ELF-1 (cell line): Measurements from ENCODE around the gene HIVEP3.

Source experiments
- DNase-seq: peaks from one replicate; pipeline ENCODE4 v3.0.0-alpha.2; 2016; ENCODE audit warnings: low read depth, low spot score

HIVEP3 gene

GRCh38 chr1:41615981-41616380 lies 302.7 kb downstream of the HIVEP3 start:
- no peak for DNase-seq

DNA sequence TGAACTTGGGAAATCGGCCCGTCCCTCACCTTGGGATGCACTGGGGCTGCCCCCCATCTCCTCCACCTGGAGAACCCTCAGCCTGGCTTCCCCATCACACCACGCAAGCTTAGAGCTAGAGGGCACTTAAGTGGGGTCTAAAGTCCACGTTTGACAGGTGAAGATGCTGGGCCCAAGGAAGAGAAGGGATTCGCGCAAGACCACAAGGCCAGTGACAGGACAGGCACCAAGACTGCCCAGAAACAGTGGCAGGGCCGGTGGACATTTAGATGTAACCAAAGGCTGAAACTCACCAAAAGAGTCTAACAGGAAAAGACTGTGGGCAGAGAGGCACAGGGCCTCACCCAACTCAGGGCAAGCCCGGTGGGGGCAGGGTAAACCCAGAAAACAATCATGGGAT lies 303.4 kb downstream of the HIVEP3 start:
- DNase-seq: no peak

DNA sequence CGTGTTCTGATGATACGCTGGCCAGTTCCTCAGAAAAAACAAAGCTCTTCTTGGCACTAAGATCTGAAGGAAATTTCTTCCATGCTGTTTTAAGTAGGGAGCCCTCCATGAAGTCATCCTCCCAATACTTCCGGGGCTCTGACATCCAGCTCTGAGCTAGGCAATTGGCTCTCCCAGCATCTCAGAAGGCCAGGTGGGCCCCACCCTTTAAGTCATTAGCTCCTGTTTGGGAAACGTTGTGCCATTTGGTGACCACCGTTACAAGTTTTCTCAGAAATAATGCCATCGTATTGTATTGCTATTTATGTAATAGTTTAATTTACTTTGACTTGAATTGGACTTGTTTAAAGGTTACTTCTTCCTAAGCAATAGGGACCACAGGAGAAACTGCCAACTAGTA lies 303.9 kb downstream of the HIVEP3 start:
- DNase-seq: no peak

DNA sequence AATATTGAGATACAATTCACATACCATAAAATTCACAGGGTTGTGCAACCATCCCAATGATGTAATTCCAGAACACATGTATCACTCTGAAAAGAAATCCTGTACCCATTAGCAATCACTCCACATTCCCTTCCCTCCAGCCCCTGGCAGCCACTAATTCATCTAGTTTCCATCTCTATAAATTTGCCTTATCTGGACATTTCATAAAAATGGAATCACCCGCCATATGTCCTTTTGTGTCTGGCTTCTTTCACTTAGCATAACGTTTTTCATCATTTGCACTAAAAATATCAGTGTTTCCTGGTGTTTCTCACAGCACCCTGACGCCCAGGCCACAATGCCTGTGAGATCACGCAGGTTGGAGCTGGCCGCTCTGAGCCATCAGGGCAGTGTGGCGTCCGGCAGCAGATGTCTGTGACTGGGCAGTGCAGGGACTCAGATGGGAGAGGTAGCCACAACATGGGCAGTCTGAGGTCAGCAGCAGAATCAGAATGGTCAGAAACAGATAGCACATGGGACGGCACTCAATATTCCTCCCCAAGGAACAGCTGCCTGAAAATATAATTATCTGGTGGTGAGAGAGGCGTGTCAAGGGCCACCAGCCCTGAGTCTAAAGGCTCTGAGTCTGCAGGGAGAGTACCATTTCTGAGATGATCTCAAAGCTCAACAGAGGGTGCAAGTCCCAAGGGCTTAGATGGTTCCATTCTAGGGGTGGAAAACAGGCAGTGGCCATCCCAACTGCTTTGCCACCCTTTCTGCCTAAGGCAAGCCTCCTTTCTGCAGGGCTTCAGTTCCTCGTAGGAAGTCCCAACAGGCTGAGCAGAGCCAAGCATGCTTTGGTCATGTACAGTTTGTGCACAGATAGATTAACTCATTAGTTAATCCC lies 304.8 kb downstream of the HIVEP3 start:
- DNase-seq: no peak

GRCh38 chr1:41612953-41613352 lies 305.8 kb downstream of the HIVEP3 start:
- no peak for DNase-seq

- DNase-seq: no peak
Observed at GRCh38 chr1:41611932-41612450, 306.7 kb downstream of the HIVEP3 start.

DNA sequence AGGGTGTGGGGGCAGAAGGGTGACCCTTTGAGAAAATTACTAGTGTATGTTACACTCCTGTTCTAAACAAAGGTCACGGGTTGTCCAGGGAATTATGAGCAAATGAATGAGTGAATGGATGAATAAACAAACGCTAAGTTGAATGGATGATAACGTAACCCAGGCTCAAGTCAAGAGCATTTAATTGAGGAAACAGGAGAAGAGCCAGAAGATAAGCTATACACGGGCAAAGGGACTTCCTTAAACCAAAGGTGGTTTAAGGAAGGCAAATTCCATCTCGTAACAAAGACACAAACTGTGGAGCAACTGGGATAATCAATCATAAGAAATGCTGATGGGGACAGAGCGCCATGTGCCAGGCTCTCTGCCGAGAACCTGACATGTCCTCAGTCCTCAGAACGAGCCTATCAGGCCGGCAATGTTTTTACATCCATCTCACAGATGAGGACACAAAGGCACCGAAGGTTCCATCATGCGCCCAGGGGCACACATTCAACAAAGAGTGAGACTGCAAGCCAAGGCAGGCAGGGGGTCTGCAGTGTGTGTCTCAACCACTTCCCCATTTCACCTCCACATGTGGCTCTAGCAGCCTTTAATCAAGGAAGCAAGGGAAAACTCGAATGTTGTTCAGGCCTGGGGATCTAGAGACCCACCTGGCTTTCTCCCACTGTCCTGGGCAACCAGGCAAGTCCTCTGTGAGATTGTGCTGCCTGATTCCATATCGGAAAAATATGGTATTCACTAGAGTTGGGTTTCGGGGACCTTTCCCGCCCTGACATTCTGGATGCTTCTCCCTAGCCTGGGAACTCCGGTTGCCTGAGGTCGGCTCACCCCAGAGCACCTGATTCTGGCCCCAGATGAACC lies 307.4 kb downstream of the HIVEP3 start:
- DNase-seq: peak; percentile 62

DNA sequence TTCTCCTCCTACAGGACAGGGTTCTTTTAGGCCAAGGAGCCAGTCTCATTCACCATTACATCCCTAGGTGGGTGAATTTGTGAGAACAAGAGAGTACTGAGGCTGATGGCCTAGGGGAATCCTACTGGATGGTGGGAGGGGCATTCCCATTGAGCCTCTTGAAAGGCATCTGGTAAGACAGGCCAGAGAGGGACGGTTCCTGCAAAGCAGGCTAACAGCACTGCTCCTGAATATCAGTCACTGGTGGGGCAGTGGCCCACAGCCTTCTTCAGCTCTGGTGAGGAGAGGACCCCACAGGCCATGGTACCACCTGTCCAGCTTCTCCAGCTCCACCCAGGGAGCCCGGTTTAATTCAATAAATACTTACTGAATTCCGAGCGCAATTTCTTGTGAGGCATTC lies 308.4 kb downstream of the HIVEP3 start:
- DNase-seq: peak; percentile 68

DNA sequence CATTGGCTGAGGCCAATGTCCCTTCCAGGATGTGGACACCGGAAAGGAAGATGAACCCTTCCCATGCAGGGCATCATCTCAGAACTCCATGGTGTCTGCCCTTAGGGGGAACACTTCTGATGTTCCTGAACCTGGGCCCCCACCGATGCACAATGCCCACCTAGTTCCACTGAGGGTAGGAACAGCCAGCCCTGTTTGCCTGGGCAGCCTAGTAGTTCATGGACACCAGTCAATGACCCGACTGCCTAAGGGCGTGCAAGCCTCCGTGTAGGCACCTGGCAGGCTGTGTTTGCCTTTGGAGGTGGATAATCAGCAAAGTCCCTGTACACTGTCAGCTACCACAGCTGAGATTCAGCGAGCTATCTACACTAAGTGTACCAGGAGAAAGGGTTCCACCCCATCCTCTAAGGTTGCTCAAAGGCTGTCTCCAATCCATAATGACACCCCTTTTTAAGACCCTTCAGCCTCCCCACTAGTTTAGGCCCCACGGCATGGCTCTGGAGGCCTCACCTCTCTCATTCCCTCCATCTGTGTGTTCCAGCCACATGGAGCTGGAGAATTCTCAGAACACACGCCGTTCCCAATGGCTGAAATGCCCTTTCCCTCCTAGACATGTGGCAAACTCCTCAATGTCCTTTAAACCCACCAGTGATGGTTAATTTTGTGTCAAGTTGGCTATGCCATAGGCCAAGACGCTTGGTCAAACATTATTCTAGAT lies 309.4 kb downstream of the HIVEP3 start:
- DNase-seq: no peak

- DNase-seq: peak; percentile 55
Observed at GRCh38 chr1:41608211-41608610, 310.5 kb downstream of the HIVEP3 start.

DNA sequence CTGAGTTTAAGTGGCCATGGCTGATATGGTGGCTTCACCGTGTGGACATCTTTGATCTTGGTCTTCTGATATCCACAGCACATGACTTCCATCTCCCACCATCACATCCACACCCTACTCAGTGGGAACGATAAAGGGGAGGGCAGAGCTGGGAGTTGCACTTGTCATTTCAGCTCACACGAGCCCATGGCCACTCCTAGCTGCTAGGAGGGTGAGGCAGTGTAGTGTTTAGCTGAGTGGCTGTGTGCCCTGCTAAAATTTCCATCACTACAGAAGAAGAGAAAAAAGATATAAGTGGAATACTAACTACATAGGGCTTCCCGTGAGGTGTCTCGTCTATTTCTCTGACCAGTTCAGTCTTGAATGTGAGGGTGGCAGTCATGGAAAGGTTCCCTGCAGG lies 310.9 kb downstream of the HIVEP3 start:
- DNase-seq: no peak

- no peak for DNase-seq
Observed at GRCh38 chr1:41599912-41600311, 318.8 kb downstream of the HIVEP3 start.

DNA sequence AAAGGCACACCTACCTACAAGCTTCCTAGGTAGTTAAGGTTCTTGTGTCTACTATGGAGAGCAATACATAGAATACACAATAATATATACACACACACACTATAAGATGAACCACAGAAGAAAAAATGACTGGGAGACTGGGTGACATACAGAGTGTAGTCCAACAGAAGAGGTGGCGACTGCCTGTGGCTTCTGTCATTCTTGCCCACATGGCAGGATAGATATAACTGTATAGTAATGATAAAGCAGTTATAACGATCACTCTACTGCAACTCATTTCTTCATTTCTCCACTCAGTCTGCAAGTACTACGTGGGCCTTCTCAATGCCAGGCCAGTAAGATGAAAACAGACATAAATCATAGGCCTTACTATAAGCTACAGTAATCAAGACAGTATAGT lies 320.4 kb downstream of the HIVEP3 start:
- no peak for DNase-seq

DNA sequence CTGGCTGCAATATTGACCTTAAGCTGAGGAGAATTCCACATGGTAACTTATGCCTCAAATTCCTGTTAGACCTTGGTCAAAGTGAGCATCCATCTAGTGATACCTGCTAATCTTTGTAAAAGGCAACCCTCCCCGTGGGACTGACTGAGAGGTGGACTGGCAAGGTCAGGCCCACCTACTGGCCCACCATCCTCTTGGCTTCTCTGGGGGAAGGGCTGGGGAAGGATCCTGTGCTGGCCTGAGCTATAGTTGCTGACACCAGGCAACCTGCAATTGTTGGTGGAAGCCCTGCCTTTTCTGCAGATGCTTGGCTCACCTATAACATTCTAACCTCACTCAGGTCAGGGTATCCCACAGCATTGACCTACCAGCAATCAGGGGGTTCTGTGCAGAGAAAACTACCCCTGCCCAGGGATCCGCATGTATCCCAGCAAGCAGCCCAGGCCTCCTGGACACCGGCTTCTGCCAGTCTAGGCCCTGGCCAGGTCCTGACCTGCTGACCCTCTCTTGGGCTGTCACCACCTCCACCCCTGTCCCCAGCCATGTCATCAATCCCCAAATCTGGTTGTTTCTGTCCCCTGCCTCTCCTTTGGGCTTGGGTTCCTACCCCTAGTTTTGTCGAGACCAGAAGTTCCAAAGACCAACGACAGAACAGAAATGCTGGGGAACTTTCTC lies 326.1 kb downstream of the HIVEP3 start:
- no peak for DNase-seq

DNA sequence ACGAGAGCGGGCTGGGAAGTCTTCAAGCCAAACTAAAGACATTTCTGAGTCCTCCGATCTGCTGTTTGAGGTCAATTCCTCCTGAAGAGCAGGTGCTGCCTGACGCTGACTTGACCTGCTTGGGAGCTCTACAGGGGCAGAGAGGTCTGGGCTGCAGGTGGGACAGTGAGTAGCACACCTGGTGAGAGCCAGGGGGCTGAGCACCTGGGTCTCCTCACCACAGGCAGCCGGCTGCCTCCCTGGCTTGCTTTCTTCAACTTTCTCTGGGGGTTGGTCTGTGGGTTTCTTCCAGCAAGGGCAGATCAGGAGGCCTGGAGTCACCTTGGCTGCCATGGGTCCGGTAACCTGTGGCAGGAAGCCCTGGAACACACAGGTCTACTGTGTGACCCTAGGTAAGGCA lies 326.8 kb downstream of the HIVEP3 start:
- DNase-seq: no peak

DNA sequence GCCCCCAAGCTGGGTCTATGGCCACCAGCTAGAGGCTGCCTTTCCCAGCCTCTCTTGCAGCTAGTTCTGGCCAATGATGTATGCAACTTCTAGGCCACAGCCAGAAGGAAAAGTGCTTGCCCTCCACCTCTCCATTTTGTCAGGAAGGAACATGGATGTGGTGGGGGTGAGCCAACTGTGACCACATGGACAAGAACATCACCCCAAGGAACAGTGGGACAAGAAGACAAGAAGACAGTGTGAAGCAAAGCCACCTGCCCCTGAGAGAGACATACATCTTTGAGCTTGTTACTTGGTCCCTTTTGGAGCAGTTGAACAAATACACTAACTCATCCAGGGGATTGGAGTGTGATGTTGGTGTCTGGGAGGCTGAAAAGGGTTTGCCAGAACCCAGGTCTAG lies 328.4 kb downstream of the HIVEP3 start:
- no peak for DNase-seq

DNA sequence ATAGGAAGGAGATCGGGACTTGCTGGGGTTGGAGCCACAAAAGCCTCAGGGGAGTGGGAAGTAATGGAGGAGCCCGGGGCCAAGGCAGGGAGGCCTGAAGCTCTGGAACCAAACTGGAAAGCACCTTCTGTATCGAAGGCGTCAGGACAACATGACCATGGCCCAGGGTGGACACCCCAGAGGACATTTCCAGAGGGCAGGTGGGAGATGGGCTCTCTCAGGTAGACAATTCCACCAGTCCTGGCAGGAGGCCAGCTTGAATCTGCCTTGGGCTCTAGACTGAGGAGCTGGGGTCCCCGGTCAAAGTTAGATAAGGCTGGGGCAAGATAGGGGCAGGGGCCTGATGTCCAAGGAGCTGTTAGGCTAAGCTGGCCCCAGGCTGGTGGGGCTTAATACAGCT lies 329.3 kb downstream of the HIVEP3 start:
- no peak for DNase-seq

DNA sequence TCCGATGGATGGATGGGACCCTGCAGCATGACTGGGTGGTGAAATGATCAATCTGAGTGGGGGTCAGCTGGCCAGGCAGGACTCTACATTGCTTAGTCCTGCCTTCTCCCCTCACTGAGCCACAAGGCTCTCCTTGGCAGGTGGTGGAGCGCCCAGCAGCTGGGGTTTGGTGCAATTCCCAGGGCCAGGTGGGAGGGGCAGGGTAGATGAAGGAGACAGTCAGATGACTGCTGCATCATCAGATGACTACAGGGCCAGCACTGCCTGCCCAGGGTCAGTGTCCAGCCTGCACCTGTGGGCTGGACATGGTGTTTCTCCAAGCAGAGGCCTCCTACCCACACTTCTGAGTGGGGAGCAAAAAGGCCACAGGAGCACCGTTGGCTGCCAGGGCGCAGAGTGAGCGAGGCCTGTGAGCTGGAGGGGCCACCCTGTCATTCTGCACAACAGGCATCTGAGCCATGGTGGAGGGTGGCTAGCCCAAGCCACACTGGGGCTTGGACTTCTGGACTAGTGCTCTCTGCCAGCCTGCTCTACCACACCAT lies 330.3 kb downstream of the HIVEP3 start:
- DNase-seq: no peak

GRCh38 chr1:41587791-41588190 lies 330.9 kb downstream of the HIVEP3 start:
- no peak for DNase-seq

DNA sequence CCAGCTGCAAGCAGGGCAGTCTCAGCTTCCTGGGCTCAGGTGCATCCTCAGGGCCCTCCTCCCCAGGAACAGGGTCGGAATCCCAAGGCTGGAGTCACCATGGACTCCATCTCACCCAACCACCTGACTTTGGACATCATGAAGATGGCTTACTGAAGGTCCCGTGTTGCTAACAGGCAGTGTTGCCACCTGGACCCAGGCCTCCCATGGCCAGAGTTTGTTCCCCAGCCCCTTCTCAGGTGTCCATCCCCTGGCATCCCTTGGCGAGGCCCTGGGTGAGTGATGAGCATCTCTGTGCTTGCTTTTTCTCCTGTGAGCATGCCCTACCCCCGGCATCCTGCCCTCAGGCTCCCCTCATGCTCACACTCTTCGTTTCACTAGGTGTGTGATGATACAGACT lies 332.5 kb downstream of the HIVEP3 start:
- DNase-seq: no peak
